Hematopoietic multipotent progenitor cell (in vitro differentiated cells): Measurements from ENCODE around the gene TMPRSS7. TPM values are rescaled to one million over a fixed set of nuclear protein-coding genes. Genes with fewer than 3 reads are reported as not detected.
A peak's percentile ranks its signal among the peaks of the same experiment; 100 is the strongest.
"Not testable (repeated sequence)": the region's sequence is repeated elsewhere in the genome, so short reads cannot be mapped to it uniquely, and the experiment has no call there.

Experiments used
- DNase-seq, 3 donors: peaks; one replicate each; pipeline ENCODE4 v3.0.0-alpha.2; 2011 to 2015; ENCODE audit warnings: low read depth in 2 of 3, low spot score in 2 of 3
- total RNA-seq: library from RNA; depleted of rRNA; stranded (reverse); fragments of >200 nt; gene quantifications from one replicate; pipeline ENCODE4 v1.2.3, GENCODE V29; 2012

The TMPRSS7 gene
- total RNA-seq, 1 donor: not detected

GRCh38 chr3:112053229-112053628, 18.7 kb downstream of the TMPRSS7 start:
- no peak for DNase-seq

DNA sequence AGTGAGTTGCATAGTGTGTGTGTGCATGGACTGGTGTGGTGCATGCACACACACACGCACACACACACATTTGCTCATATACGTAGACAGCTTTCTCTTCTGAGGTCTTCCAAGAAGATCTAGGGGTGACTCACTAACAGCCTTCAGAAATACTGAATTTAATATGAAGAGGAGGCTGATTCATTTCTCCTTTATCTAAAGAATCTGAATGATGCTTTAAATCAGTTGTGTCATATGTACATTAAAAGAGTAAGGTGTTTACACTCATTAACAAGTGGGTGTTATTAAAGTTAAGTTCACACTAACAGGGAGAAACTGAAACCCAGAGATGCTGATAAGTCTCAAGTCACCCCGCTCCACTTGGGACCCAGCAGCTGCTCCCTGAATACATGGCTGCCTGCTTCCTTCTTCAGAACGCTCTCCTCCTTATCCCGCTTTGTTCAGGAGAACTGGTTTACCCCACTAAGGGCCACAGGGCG, 22.0 kb downstream of the TMPRSS7 start:
- no peak for DNase-seq

GRCh38 chr3:112059497-112059896, 25.0 kb downstream of the TMPRSS7 start:
- DNase-seq: no peak

DNA sequence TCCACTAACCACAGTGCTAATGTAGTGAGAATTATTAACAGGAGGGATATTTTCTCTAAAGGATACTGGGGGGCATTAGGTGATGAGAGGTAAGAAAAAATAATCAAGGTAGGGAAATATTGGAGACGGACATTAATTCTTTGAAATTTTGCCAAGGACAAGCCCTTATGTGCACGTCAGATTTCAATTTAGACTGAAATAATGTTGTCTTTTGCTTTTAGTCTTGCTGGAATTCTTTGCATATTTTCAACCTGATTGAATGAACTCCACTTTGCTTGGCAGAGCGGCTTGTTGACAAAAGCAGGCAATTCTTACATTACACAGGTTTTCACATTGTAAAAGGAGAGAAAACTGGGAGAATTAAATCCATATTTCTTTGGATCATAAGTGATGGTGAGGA, 26.6 kb downstream of the TMPRSS7 start:
- DNase-seq: no peak

- not testable (repeated sequence) for DNase-seq
Measured at GRCh38 chr3:112072387-112073060, 38.0 kb downstream of the TMPRSS7 start.

- DNase-seq: no peak
Measured at GRCh38 chr3:112074006-112074405, 39.5 kb downstream of the TMPRSS7 start.

GRCh38 chr3:112074616-112075497, 40.3 kb downstream of the TMPRSS7 start:
- peak in 1 of 3 donors; percentile 20 for DNase-seq

GRCh38 chr3:112078125-112079083, 43.9 kb downstream of the TMPRSS7 start:
- DNase-seq: no peak

DNA sequence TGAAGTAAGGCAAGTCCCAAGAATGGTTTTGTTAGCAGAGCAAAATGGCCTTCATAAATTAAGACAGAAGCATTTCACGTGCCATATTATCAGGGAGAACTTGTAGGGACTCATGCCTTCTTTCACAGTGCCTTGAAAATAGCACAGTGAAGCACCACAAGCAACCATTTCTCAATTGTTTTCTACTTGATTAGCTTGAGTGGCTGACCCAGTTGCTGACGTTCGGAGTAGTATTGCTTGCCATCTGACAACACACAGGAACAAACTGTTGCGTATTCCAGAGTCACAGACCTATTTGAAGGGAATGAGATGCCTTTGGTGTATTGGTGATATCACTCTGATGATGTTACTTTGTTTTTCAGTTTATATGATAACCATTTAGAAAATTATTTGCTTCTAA, 48.7 kb downstream of the TMPRSS7 start:
- no peak for DNase-seq

GRCh38 chr3:112084980-112085705, 50.6 kb downstream of the TMPRSS7 start:
- no peak for DNase-seq

DNA sequence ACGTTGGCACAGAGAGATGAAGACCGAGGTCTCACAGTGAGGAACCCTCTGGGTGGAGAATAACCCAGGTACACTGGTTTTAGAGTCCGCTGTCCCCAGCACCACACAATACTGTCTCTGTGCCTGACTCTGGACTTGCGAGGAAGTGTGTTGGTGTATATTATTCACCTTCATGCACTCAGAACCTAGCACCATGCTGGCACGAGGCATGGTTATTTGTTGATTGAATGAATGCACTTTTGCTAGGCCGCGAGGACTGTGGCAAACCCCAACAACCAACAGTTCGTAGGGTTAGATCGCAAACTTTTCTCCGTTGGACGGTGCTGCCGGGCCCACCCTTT, 51.2 kb downstream of the TMPRSS7 start:
- no peak for DNase-seq

- peak; percentile 23 to 48 (median 46) for DNase-seq
Measured at GRCh38 chr3:112086076-112086854, 51.7 kb downstream of the TMPRSS7 start, which contains the start of gene C3orf52. TSS of gene C3orf52 (plus strand) at chr3:112086389. CDS start at chr3:112086408, 19 bp downstream.

GRCh38 chr3:112086875-112087524, 52.5 kb downstream of the TMPRSS7 start:
- no peak for DNase-seq

- no peak for DNase-seq
Measured at GRCh38 chr3:112087746-112088145, 53.2 kb downstream of the TMPRSS7 start.

DNA sequence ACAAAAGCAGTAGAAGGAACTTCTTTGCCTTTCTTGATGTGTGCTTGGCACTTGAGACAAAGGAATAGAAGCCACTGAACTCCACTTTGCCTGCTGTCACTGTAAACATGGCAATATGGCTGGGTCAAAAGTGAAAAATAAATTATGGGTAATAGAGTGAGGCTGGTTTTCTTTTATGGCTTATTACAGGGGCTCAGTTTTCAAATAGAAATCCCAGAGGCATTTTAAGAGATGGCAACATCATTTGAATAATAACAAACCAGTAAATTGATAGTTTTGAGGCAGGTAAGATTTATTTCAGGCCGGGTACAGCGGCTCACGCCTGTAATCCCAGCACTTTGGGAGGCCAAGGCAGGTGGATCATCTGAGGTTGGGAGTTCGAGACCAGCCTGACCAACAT, 54.4 kb downstream of the TMPRSS7 start:
- no peak for DNase-seq

- peak in 1 of 3 donors; percentile 21 for DNase-seq
Measured at GRCh38 chr3:112089956-112090886, 55.7 kb downstream of the TMPRSS7 start.

DNA sequence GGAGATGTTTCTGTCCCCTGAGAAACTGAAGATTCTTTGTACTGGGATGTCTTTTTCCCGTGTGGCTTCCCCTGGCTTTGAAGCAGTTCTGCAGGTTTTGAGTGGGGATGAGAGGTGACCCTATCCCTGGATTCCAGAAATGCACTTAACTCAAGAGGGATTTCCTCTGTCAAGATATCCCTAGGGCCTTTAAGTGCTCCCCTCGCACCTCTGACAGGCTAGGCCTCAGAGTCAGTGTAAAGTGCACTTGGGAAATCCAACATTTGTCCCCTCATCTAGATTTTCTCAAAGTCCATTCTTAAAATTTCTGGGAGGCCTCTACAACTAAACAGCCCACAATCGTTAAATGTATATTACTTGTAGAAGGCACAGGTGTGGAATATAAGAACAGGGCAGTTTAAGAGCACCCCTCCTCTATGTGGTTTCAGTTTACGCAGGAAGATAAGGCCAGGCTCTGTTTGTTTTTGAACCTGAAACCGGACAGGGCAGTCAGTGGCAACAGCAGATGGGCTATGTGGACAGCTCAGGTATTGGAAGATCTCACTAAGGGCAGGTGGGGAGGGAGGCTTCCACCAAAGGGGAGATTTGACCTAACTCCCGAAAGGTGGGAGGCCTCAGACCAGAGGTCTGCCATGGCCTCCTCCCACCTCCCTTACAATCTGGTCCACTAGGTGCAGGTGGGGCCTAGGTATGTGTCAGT, 56.5 kb downstream of the TMPRSS7 start:
- no peak for DNase-seq
